ENCODE measurements around the gene PTBP1. TPM values are rescaled to one million over a fixed set of nuclear protein-coding genes. Genes with fewer than 3 reads are reported as not detected.

PTBP1 gene
- total and polyA plus RNA-seq, 2 donors (not counting 1 experiment from before 2014, with no cell fraction given) = 137 to 309 TPM

GRCh38 chr19:752652-753517 lies 44.4 kb upstream of the PTBP1 start:
- Mint-ChIP-seq H3K9me3 (ENCODE audit: insufficient read depth) (no peaks in the 10 kb centered on the region), H3K4me3 (no peak overlapping the region), H3K4me1 (no peaks in the 10 kb centered on the region), H3K27me3 (no peaks in the 10 kb centered on the region), H3K27ac (no peak overlapping the region)
- no peak overlapping the region for H2AFZ ChIP-seq (ENCODE audit: insufficient read depth, low read depth, low read length, poor library complexity, severe bottlenecking)
- no peak for TF ChIP-seq EZH2 (IDR thresholded peaks at IDR 0.05; ENCODE audit: borderline replicate concordance, insufficient read depth, low read depth, low read length, poor library complexity, severe bottlenecking)
- no peak for TF ChIP-seq CTCF (IDR thresholded peaks at IDR 0.05)
- H3K9me3 ChIP-seq (ENCODE audit: control extremely low read depth in 1 of 3, control insufficient read depth in 2 of 3, insufficient read depth in 1 of 3, low read length in 2 of 3) = peaks cover 0 to 25% (median under 1%) of the 10 kb centered on the region in 3 donors
- no peak overlapping the region for H3K4me3 ChIP-seq (ENCODE audit: control extremely low read depth in 1 of 5, extremely low read depth in 1 of 5, insufficient read depth in 1 of 5, low read depth in 2 of 5, low read length in 4 of 5)
- H3K79me2 ChIP-seq (ENCODE audit: control insufficient read depth, insufficient read depth, low read length) = no peaks in the 10 kb centered on the region
- H3K27me3 ChIP-seq (replicated peaks in 1 of 4; ENCODE audit: control extremely low read depth in 1 of 4, control insufficient read depth in 3 of 4, insufficient read depth in 4 of 4, low read length in 3 of 4) = peaks cover 0 to 4% (median 0%) of the 10 kb centered on the region in 4 experiments
- 59% methylated on average over 31 of the region's 39 CpGs for WGBS (ENCODE audit: insufficient coverage)
- no peaks in the 10 kb centered on the region for H3K4me1 ChIP-seq (ENCODE audit: control insufficient read depth in 2 of 2, insufficient read depth in 2 of 2, low read length in 2 of 2)
- no peak for ATAC-seq (ENCODE audit: low read depth)
- no peak overlapping the region for H3K9ac ChIP-seq (ENCODE audit: low read length)
- no peak overlapping the region for H3K27ac ChIP-seq (ENCODE audit: low read length in 2 of 2)
- intact Hi-C loops (cut with micrococcal nuclease) = no loop called here
- no peaks in the 10 kb centered on the region for H3K36me3 ChIP-seq (replicated peaks in 1 of 2; ENCODE audit: control extremely low read depth in 1 of 2, control insufficient read depth in 1 of 2, extremely low read depth in 1 of 2, insufficient read depth in 2 of 2, low read length in 1 of 2)
- CTCF ChIA-PET = interaction anchor here (0.9 kb wide), 1 partner anchor 19 kb away, joined by 3 read pairs; no protein-coding TSS in a partner anchor
- no peak overlapping the region for H3K4me2 ChIP-seq (replicated peaks; ENCODE audit: low read depth, low read length, poor library complexity, severe bottlenecking)
- DNase-seq = no peak
- POLR2A ChIA-PET = interaction anchor here (0.6 kb wide), 1 partner anchor 54 kb away, joined by 3 read pairs; no protein-coding TSS in a partner anchor
- no peaks in the 10 kb centered on the region for H4K20me1 ChIP-seq (ENCODE audit: control insufficient read depth, insufficient read depth, low read length, poor library complexity, severe bottlenecking)

GRCh38 chr19:754530-754929 lies 42.7 kb upstream of the PTBP1 start:
- Histone ChIP-seq H3K79me2 (ENCODE audit: control insufficient read depth, insufficient read depth, low read length) (no peaks in the 10 kb centered on the region), H3K9me3 (ENCODE audit: control extremely low read depth in 1 of 3, control insufficient read depth in 2 of 3, insufficient read depth in 1 of 3, low read length in 2 of 3) (peaks cover 0 to 34% (median 0%) of the 10 kb centered on the region in 3 donors), H3K4me3 (ENCODE audit: control extremely low read depth in 1 of 5, extremely low read depth in 1 of 5, insufficient read depth in 1 of 5, low read depth in 2 of 5, low read length in 4 of 5) (no peak overlapping the region), H3K4me2 (replicated peaks; ENCODE audit: low read depth, low read length, poor library complexity, severe bottlenecking) (no peak overlapping the region), H3K36me3 (replicated peaks in 1 of 2; ENCODE audit: control extremely low read depth in 1 of 2, control insufficient read depth in 1 of 2, extremely low read depth in 1 of 2, insufficient read depth in 2 of 2, low read length in 1 of 2) (no peaks in the 10 kb centered on the region), H4K20me1 (ENCODE audit: control insufficient read depth, insufficient read depth, low read length, poor library complexity, severe bottlenecking) (no peaks in the 10 kb centered on the region), H2AFZ (ENCODE audit: insufficient read depth, low read depth, low read length, poor library complexity, severe bottlenecking) (no peak overlapping the region), H3K9ac (ENCODE audit: low read length) (no peak overlapping the region), H3K27ac (ENCODE audit: low read length in 2 of 2) (no peak overlapping the region), H3K27me3 (replicated peaks in 1 of 4; ENCODE audit: control extremely low read depth in 1 of 4, control insufficient read depth in 3 of 4, insufficient read depth in 4 of 4, low read length in 3 of 4) (peaks cover 0 to 4% (median 0%) of the 10 kb centered on the region in 4 experiments), H3K4me1 (ENCODE audit: control insufficient read depth in 2 of 2, insufficient read depth in 2 of 2, low read length in 2 of 2) (no peaks in the 10 kb centered on the region)
- POLR2A ChIA-PET = no interaction called here
- Mint-ChIP-seq H3K9me3 (ENCODE audit: insufficient read depth) (peaks cover under 1% of the 10 kb centered on the region), H3K27me3 (no peaks in the 10 kb centered on the region), H3K4me3 (no peak overlapping the region), H3K4me1 (no peaks in the 10 kb centered on the region), H3K27ac (no peak overlapping the region)
- 90% methylated on average over 5 of the region's 9 CpGs for WGBS (ENCODE audit: insufficient coverage)
- no peak for DNase-seq
- TF ChIP-seq CTCF (IDR thresholded peaks at IDR 0.05) (no peak), EZH2 (IDR thresholded peaks at IDR 0.05; ENCODE audit: borderline replicate concordance, insufficient read depth, low read depth, low read length, poor library complexity, severe bottlenecking) (no peak)
- CTCF ChIA-PET = no interaction called here
- intact Hi-C loops (cut with micrococcal nuclease) = no loop called here
- ATAC-seq (ENCODE audit: low read depth) = no peak

All from B cell (primary cell).